Body of pancreas (tissue), 4 donors: ENCODE data around the gene CHFR. TPM values are rescaled to one million over a fixed set of nuclear protein-coding genes. Genes with fewer than 3 reads are reported as not detected.
A peak's percentile ranks its signal among the peaks of the same experiment; 100 is the strongest.
"Not testable (repeated sequence)": the region's sequence is repeated elsewhere in the genome, so short reads cannot be mapped to it uniquely, and the experiment has no call there.

Experiments
- ATAC-seq: fragments of 150-250 bp; one replicate; pipeline ENCODE4 v1.9.1; 2016
- DNase-seq, 4 donors: peaks; one replicate each; pipeline ENCODE4 v3.0.0-alpha.2; 2019
- H3K27ac ChIP-seq, 4 donors: fragments of 200-600 bp; sonication (generic); 1 replicate in 3 of 4; 2 replicates in 1 of 4; pipeline versions ENCODE4 v1.5.1 to v1.6.1; 2016 to 2019; ENCODE audit warnings: mild to moderate bottlenecking in 1 of 4, mixed read lengths in 1 of 4, moderate library complexity in 1 of 4
- H3K27me3 ChIP-seq, 2 donors: fragments of 200-600 bp; sonication (generic); one replicate each; pipeline ENCODE4 v1.6.0; 2016; ENCODE audit warnings: mild to moderate bottlenecking in 1 of 2
- H3K36me3 ChIP-seq, 2 donors: fragments of 200-600 bp; sonication (generic); replicated peaks in 1 of 2; 2 replicates each; pipeline ENCODE4 v1.5.1; 2016; ENCODE audit warnings: low read depth in 2 of 2; ENCODE audit not compliant: insufficient read depth in 1 of 2
- H3K4me1 ChIP-seq: fragments of 200-600 bp; sonication (generic); one replicate; pipeline ENCODE4 v1.6.0; 2016
- H3K4me3 ChIP-seq, 2 donors: fragments of 200-600 bp; sonication (generic); 1 replicate in 1 of 2; 2 replicates in 1 of 2; pipeline ENCODE4 v1.5.1; 2016 to 2019
- H3K9me3 ChIP-seq, 3 donors: fragments of 200-600 bp; sonication (generic); 1 replicate in 2 of 3; 2 replicates in 1 of 3; pipeline ENCODE4 v1.5.1; 2016
- CTCF ChIP-seq, 7 experiments: fragments of 450-650 bp in 4 of 7; fragments of 200-600 bp in 3 of 7; sonication (generic) in 3 of 7; IDR thresholded peaks; one replicate each; pipeline ENCODE4 v1.5.1; 2016 to 2019; ENCODE audit warnings: antibody characterized with exemption in 7 of 7
- POLR2A ChIP-seq, 3 donors: fragments of 450-650 bp; IDR thresholded peaks; one replicate each; pipeline ENCODE4 v1.6.1; 2016; ENCODE audit warnings: antibody characterized with exemption in 3 of 3, mild to moderate bottlenecking in 2 of 3
- WGBS, 2 donors: methylation state at CpG; one replicate each; pipeline ENCODE4 v1.1.5; 2017; 5-methylcytosine and 5-hydroxymethylcytosine counted together
- intact Hi-C: fragments of 100-400 bp; cut with DNase I; formaldehyde crosslinking; loops from one replicate; pipeline ENCODE4 v1.15.1; 2023
- total RNA-seq, 2 donors: library from RNA; depleted of rRNA; stranded (reverse); fragments of >200 nt; gene quantifications; one replicate each; pipeline ENCODE4 v1.1.0, GENCODE V29; 2016

The CHFR gene
- total RNA-seq, 2 donors from 2014 or later: 31.4 to 45.2 TPM

- ATAC-seq (no peak), DNase-seq (no peak)
- no peak overlapping the region for H3K4me3 ChIP-seq
- H3K27me3 ChIP-seq: no peaks in the 10 kb centered on the region
- no peaks in the 10 kb centered on the region for H3K9me3 ChIP-seq
- no peaks in the 10 kb centered on the region for H3K36me3 ChIP-seq
- no peaks in the 10 kb centered on the region for H3K4me1 ChIP-seq
- no peak for TF ChIP-seq CTCF (IDR thresholded peaks at IDR 0.05)
- no peak for TF ChIP-seq POLR2A (IDR thresholded peaks at IDR 0.05)
- intact Hi-C loops: no loop called here
- H3K27ac ChIP-seq: no peak overlapping the region
- WGBS, 2 donors: 83 to 87% methylated on average over 5 of the region's 5 CpGs
Measured at GRCh38 chr12:132899033-132899432, 11.6 kb upstream of the CHFR start.

- ATAC-seq (no peak), DNase-seq (no peak)
- Histone ChIP-seq H3K9me3 (no peaks in the 10 kb centered on the region), H3K4me1 (peaks cover 8% of the 10 kb centered on the region), H3K36me3 (no peaks in the 10 kb centered on the region), H3K4me3 (no peak overlapping the region), H3K27me3 (no peaks in the 10 kb centered on the region), H3K27ac (no peak overlapping the region)
- intact Hi-C loops: no loop called here
- WGBS, 2 donors: 63 to 71% methylated on average over 6 of the region's 6 CpGs
- TF ChIP-seq POLR2A (IDR thresholded peaks at IDR 0.05): no peak
- TF ChIP-seq CTCF (IDR thresholded peaks at IDR 0.05): no peak
Measured at GRCh38 chr12:132888852-132889251, 1.4 kb upstream of the CHFR start.

- TF ChIP-seq CTCF (IDR thresholded peaks at IDR 0.05): no peak
- TF ChIP-seq POLR2A (IDR thresholded peaks at IDR 0.05): no peak
- peak overlapping the region in 3 of 4 donors; percentile 39 to 96 (median 91) for H3K27ac ChIP-seq
- H3K9me3 ChIP-seq: no peaks in the 10 kb centered on the region
- 5 to 23% methylated on average over 17 to 64 of the region's 64 CpGs for WGBS, 2 donors
- peak; percentile 20 for ATAC-seq
- H3K4me3 ChIP-seq: peak overlapping the region; percentile 86 to 99
- peaks cover 8% of the 10 kb centered on the region for H3K4me1 ChIP-seq
- H3K36me3 ChIP-seq: no peaks in the 10 kb centered on the region
- intact Hi-C loops: no loop called here
- H3K27me3 ChIP-seq: no peaks in the 10 kb centered on the region
- DNase-seq: peak; percentile 5 to 34 (median 12)
Measured at GRCh38 chr12:132886529-132887477, 602 bp downstream of the CHFR start.

GRCh38 chr12:132881818-132882217 is 5.6 kb downstream of the CHFR start:
- DNase-seq (no peak), ATAC-seq (no peak)
- peaks cover 0 to 4% of the 10 kb centered on the region in 2 donors for H3K36me3 ChIP-seq
- no peaks in the 10 kb centered on the region for H3K9me3 ChIP-seq
- no peaks in the 10 kb centered on the region for H3K4me1 ChIP-seq
- no peak for TF ChIP-seq POLR2A (IDR thresholded peaks at IDR 0.05)
- TF ChIP-seq CTCF (IDR thresholded peaks at IDR 0.05): no peak
- H3K27ac ChIP-seq: no peak overlapping the region
- no peaks in the 10 kb centered on the region for H3K27me3 ChIP-seq
- WGBS, 2 donors: 90 to 95% methylated on average over 7 of the region's 7 CpGs
- no peak overlapping the region for H3K4me3 ChIP-seq
- intact Hi-C loops: no loop called here

- H3K27ac ChIP-seq, H3K4me1 ChIP-seq, intact Hi-C loops, DNase-seq, H3K27me3 ChIP-seq, H3K4me3 ChIP-seq, H3K9me3 ChIP-seq, ATAC-seq: not testable (repeated sequence)
- 85 to 93% methylated on average over 3 to 21 of the region's 21 CpGs for WGBS, 2 donors
- H3K36me3 ChIP-seq: peaks cover 0 to 30% of the 10 kb centered on the region in 2 donors
Measured at GRCh38 chr12:132874620-132875019, 12.8 kb downstream of the CHFR start.
